HG02571 (cell line): Measurements from ENCODE around the gene CEP20.

Experiments used
- ATAC-seq: cut with Tn5 transposase; IDR thresholded peaks from one replicate; pipeline ENCODE4 v1.9.1; 2021; ENCODE audit warnings: mild to moderate bottlenecking, moderate library complexity; ENCODE audit not compliant: unreplicated experiment

The CEP20 gene

DNA sequence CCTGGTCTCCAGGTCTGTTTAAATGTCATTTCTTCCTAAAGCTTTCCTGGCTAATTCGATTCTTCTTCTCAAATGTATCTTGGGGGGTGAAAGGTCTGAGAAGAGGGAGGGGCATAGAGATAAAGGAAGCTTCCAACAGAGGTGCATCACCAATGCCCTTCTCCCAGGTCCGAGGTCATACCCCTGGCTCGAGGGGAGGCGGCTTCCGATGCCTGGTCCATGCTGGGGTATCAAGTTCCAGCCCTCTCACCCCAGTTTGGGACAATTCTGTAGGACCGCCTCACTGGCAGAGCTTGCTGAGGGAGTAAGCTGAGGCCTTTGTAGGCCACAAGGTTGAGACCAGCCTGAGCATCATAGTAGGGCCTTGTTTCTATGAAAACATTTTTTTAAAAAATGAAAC is 10.3 kb upstream of the CEP20 start:
- no peak for ATAC-seq

GRCh38 chr16:15897834-15898254 is 9.4 kb upstream of the CEP20 start:
- ATAC-seq: peak; percentile 49

DNA sequence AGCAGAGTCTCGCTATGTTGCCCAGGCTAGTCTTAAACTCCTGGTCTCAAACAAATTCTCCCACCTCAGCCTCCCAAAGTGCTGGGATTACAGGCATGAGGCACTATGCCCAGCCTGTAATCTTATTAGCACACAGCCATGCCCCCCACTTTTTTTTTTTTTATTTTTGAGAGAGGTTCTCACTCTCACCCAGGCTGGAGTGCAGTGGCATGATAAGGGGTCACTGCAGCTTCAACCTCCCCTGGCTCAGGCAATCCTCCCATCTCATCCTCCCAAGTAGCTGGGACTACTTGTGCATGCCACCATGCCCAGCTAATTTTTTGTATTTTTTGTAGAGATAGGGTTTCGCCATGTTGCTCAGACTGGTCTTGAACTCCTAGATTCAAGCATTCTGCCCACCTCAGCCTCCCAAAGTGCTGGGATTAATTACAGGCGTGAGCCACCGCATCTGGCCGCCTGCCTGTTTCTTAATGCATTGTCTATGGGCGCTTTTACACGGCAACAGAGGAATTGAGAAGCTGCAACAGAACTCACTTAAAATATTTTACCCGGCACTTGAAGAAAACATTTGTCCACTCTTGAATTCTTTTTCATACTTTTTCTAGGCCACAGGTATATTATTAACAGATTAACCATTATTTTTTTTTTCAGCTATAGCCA is 8.8 kb upstream of the CEP20 start:
- no peak for ATAC-seq

DNA sequence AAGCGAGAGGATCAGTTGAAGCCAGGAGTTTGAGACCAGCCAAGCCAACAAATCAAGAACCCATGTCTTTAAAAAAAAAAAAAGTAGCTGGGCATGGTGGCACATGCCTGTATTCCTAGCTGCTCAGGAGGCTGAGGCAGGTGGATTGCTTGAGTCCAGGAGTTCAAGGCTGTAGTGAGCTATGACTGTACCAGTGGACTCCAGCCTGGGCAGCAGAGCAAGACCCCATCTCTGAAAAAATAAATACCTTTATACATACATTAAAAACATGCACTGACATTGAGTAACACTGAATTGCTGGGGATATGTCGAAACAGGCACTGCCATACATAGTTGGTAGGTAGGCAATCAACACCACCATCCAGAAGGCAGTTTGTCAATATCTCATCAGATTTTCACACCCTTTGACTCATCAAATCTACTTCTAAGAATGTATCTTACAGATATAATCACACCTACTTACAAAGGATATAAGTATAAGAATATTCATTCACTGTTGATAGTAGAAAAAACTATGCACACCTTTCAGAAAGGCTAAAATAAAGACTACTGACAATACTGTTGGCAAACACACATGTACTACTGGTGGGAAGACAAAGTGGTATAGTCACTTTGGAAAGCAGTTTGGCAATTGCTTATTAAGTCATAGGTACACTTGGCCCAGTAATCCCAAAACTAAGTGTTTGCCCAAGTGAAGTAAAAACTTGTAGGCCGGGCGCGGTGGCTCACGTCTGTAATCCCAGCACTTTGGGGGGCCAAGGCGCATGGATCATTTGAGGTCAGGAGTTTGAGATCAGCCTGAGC is 6.4 kb upstream of the CEP20 start:
- ATAC-seq: no peak

GRCh38 chr16:15891508-15891907 is 3.1 kb upstream of the CEP20 start:
- no peak for ATAC-seq

DNA sequence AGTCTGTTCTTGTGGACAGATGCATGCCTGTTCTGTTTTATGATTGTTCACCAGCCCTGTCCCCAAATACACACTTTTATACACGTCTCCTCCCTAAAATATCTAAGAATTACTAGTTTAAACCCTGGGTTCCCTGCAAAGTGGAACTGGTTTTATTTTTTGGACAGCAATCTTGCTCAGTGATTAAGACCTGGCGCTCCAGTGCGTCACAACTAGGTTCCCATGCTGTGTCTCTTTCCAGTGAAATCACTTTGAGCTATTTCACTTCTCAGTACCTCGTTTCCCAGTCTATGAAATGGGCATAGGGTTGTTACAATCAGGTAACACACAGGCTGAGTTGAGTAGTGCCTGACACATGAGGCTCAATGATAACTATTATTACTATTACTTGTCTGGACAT is 1.1 kb downstream of the CEP20 start:
- no peak for ATAC-seq

GRCh38 chr16:15886078-15886477 is 2.3 kb downstream of the CEP20 start:
- no peak for ATAC-seq

GRCh38 chr16:15885560-15886001 is 2.8 kb downstream of the CEP20 start:
- ATAC-seq: no peak

- no peak for ATAC-seq
These were observed 5.8 kb downstream of the CEP20 start for GRCh38 chr16:15882563-15882962.

DNA sequence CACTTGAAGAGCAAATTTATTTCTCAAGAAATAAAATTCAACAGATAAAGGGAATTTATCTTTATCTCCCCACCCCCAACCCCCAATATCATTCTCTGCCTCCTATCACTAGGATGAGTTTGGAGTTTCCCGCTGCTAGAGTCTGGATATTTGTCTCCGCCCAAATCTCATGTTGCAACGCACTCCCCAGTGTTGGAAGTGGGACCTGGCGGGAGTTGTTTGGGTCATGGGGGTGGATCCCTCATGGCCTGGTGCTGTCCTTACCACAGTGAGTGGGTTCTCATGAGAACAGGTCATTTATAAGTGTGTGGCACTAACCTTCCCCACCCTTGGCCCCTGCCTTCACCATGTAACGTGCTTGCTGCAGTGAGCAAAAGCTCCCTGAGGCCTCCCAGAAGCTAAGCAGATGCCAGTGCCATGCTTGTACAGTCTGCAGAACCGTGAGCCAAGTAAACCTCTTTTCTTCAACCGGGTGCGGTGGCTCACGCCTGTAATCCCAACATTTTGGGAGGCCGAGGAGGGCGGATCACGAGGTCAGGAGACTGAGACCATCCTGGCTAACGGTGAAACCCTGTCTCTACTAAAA is 6.5 kb downstream of the CEP20 start:
- no peak for ATAC-seq

DNA sequence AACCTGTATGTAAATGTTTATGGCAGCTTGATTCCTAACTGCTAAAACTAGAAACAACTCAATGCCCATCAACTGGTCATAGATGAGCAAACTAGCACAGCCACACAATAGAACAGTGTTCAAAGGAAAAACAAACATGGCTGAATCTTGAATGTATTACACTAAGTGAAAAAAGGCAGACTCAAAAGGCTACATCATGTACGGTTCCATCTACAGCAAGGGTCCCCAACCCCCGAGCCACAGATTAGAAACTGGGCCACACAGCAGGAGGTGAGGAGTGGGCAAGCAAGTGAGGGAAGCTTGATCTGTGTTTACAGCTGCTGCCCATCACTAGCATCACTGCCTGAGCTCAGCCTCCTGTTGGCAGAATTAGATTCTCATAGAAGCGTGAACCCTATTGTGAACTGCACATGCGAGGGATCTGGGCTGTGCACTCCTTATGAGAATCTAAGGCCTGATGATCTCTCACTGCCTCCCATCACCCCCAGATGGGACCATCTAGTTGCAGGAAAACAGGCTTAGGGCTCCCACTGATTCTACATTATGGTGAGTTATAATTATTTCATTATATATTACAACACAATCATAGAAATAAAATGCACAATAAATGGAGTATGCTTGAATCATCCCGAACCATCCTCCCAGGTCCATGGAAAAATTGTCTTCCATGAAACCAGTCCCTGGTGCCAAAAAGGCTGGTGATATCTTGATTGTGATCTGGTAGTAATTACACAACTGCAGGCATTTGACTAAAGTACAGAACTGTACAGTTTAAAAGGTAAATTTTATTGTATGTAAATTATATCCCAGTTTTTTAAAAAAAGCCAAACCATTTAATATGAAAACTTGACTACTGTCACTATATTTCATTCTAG is 7.7 kb downstream of the CEP20 start:
- no peak for ATAC-seq

- no peak for ATAC-seq
These were observed 9.1 kb downstream of the CEP20 start for GRCh38 chr16:15879255-15879811.

DNA sequence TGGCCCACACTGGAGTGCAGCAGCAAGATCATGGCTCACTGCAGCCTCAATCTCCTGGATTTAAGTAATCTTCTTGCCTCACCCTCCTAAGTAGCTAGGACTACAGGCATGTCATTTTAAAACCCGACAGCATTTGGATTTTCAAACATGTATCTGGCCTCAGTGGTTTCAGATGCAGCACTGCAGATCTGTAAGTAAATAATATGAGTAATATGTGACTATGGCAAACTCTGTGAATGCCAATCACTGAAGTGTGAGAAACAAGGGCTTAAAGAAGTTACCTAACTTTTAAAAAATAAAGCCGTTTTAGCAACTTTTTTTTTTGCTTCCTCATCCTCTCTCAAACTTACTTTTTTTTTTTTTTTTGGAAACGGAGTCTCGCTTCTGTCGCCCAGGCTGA is 11.9 kb downstream of the CEP20 start:
- no peak for ATAC-seq

- no peak for ATAC-seq
These were observed 13.6 kb downstream of the CEP20 start for GRCh38 chr16:15874745-15875314.

DNA sequence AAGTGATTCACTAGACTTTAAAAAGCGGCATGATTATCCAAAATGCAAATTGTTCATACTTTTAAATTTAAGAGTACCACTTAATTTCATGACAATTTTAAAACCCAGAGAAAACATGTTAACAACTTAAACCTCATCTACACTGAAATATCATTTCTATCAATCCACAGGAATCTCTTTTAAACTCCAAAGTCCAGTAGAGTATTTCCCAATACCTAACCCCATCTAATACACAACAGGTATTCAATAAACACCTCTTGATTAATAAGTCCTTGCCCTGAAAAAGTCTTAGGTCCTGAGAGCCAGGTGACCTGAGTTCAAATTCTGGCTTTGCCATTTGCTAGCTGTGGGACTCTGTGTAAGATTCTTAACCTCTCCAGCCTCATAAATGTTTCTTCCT is 14.7 kb downstream of the CEP20 start:
- ATAC-seq: no peak

- ATAC-seq: no peak
These were observed 15.1 kb downstream of the CEP20 start for GRCh38 chr16:15873301-15873700.

DNA sequence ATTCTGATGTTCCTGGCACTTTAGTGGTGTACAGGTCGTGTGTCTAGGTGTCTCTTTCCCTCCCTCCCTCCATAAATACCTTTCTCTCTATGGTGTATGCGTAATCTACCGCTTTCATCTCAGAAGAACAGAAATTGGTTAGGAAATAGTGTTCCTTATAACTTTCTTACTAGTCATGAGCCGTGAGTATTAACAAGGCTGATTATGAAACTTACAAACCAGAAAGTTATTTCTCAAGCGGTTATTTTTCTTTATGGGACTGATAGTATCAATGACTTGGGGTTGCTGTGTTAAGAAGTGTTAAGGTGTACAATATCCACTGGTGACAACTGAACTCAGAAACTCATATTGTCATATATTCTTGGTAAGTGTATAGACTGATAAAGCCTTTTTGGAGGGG is 18.4 kb downstream of the CEP20 start:
- no peak for ATAC-seq

- no peak for ATAC-seq
These were observed 22.0 kb downstream of the CEP20 start for GRCh38 chr16:15866451-15866850.

DNA sequence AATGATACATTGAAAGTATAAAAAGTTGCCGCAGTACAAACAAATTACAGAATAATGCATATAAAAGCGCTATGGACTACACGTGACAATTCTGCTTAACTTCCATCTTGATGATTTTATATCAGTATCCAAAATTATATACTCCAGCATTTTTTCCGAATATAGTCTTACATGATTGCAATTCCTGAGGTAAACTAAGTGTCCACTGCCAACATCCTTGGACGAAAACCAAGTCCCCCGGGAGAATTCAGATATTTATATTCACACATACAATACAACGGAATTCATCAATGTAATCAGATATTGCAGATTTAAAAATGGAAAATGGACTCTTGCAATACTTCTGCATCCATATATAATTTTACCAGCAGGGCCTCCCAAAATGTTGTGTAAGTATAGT is 22.7 kb downstream of the CEP20 start:
- ATAC-seq: no peak

DNA sequence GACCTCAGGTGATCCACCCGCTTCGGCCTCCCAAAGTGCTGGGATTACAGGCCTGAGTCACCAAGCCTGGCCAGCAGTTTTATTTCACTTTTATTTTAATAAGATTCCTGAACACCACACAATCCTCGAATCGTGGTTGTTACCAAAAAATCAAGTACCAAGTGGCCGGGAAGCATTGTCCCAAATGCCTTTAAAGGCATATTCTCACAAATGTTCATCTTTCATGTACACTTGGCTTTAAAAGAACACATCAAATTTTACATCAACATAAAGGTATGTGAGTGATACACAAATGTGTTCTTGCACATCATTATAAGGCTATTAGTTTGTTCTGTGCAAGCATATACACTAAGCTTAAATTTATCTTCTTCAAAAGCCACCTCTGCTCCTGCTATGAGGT is 23.5 kb downstream of the CEP20 start:
- ATAC-seq: no peak

DNA sequence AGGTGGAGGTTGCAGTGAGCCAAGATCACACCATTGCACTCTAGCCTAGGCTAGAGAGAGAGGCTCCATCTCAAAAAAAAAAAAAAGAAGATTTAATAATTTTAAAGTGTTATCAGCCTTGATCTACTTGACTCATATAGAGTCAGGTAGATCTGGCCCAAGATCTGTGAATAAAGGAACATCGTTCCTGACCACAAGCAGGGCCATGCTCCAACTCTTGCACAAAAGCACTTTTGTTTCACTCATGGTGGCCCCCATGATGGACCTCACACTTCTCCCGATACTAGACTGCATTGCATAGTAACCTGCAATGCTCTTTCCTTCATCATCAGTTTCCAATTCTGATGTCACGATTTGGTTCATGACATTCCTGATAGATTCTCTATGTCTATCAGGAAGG is 26.4 kb downstream of the CEP20 start:
- ATAC-seq: no peak
